Measurements from ENCODE around the gene TGM2. TPM values are rescaled to one million over a fixed set of nuclear protein-coding genes. Genes with fewer than 3 reads are reported as not detected.

The TGM2 gene
- total RNA-seq, 2 donors from 2014 or later, result 0.27 to 0.37 TPM

GRCh38 chr20:38135651-38136420 is 29.2 kb downstream of the TGM2 start:
- WGBS, 2 experiments (ENCODE audit: insufficient coverage in 1 of 2, insufficient read length in 1 of 2), result 92 to 97% methylated on average over 19 to 28 of the region's 28 CpGs
- Histone ChIP-seq H3K27ac (ENCODE audit: low read depth, low read length) (no peak overlapping the region), H3K4me1 (ENCODE audit: control insufficient read depth, insufficient read depth, low read length) (no peaks in the 10 kb centered on the region)

GRCh38 chr20:38135271-38135650 is 29.8 kb downstream of the TGM2 start:
- H3K4me1 Mint-ChIP-seq, result peaks cover 6% of the 10 kb centered on the region
- Histone ChIP-seq H3K9ac (ENCODE audit: extremely low read depth, low read length, poor library complexity, severe bottlenecking) (no peak overlapping the region), H3K9me3 (ENCODE audit: control insufficient read depth, low read length) (no peaks in the 10 kb centered on the region), H3K27ac (ENCODE audit: low read depth, low read length) (no peak overlapping the region), H3K36me3 (ENCODE audit: control insufficient read depth, insufficient read depth, low read length) (no peaks in the 10 kb centered on the region), H3K4me3 (ENCODE audit: low read length) (no peak overlapping the region), H3K27me3 (ENCODE audit: control insufficient read depth, insufficient read depth, low read length, poor library complexity, severe bottlenecking) (no peaks in the 10 kb centered on the region), H3K4me1 (ENCODE audit: control insufficient read depth, insufficient read depth, low read length) (no peaks in the 10 kb centered on the region)
- no peak overlapping the region for H3K27ac Mint-ChIP-seq
- H3K27me3 Mint-ChIP-seq (ENCODE audit: insufficient read depth), result no peaks in the 10 kb centered on the region
- no peak for TF ChIP-seq CTCF (conservative IDR thresholded peaks at IDR 0.05)
- H3K36me3 Mint-ChIP-seq (ENCODE audit: low read depth), result no peaks in the 10 kb centered on the region
- no peaks in the 10 kb centered on the region for H3K9me3 Mint-ChIP-seq
- DNase-seq, result no peak
- no peak overlapping the region for H3K4me3 Mint-ChIP-seq
- WGBS, 2 experiments (ENCODE audit: insufficient coverage in 1 of 2, insufficient read length in 1 of 2), result 93% methylated on average over 7 of the region's 7 CpGs; no CpG with 5 or more reads in 1 of the 2 experiments

More at GRCh38 chr20:38135651-38136420, 29.2 kb downstream of the TGM2 start:
- Mint-ChIP-seq H3K4me1 (peaks cover 6% of the 10 kb centered on the region), H3K36me3 (ENCODE audit: low read depth) (no peaks in the 10 kb centered on the region), H3K4me3 (no peak overlapping the region), H3K27ac (no peak overlapping the region), H3K27me3 (ENCODE audit: insufficient read depth) (no peaks in the 10 kb centered on the region), H3K9me3 (no peaks in the 10 kb centered on the region)
- no peaks in the 10 kb centered on the region for H3K36me3 ChIP-seq (ENCODE audit: control insufficient read depth, insufficient read depth, low read length)
- DNase-seq, result no peak
- no peaks in the 10 kb centered on the region for H3K9me3 ChIP-seq (ENCODE audit: control insufficient read depth, low read length)
- H3K4me3 ChIP-seq (ENCODE audit: low read length), result no peak overlapping the region
- H3K27me3 ChIP-seq (ENCODE audit: control insufficient read depth, insufficient read depth, low read length, poor library complexity, severe bottlenecking), result no peaks in the 10 kb centered on the region
- no peak overlapping the region for H3K9ac ChIP-seq (ENCODE audit: extremely low read depth, low read length, poor library complexity, severe bottlenecking)
- TF ChIP-seq CTCF (conservative IDR thresholded peaks at IDR 0.05), result no peak

GRCh38 chr20:38134427-38135270 is 30.4 kb downstream of the TGM2 start:
- H3K36me3 ChIP-seq (ENCODE audit: control insufficient read depth, insufficient read depth, low read length), result no peaks in the 10 kb centered on the region
- H3K4me3 Mint-ChIP-seq, result no peak overlapping the region
- H3K27ac ChIP-seq (ENCODE audit: low read depth, low read length), result no peak overlapping the region
- no peaks in the 10 kb centered on the region for H3K9me3 Mint-ChIP-seq
- H3K4me1 ChIP-seq (ENCODE audit: control insufficient read depth, insufficient read depth, low read length), result no peaks in the 10 kb centered on the region
- no peaks in the 10 kb centered on the region for H3K9me3 ChIP-seq (ENCODE audit: control insufficient read depth, low read length)
- WGBS, 2 experiments (ENCODE audit: insufficient coverage in 1 of 2, insufficient read length in 1 of 2), result 82 to 87% methylated on average over 7 to 9 of the region's 9 CpGs
- H3K9ac ChIP-seq (ENCODE audit: extremely low read depth, low read length, poor library complexity, severe bottlenecking), result no peak overlapping the region
- no peak overlapping the region for H3K4me3 ChIP-seq (ENCODE audit: low read length)
- H3K27me3 ChIP-seq (ENCODE audit: control insufficient read depth, insufficient read depth, low read length, poor library complexity, severe bottlenecking), result no peaks in the 10 kb centered on the region
- DNase-seq, result no peak
- TF ChIP-seq CTCF (conservative IDR thresholded peaks at IDR 0.05), result no peak
- peaks cover 6% of the 10 kb centered on the region for H3K4me1 Mint-ChIP-seq
- no peaks in the 10 kb centered on the region for H3K27me3 Mint-ChIP-seq (ENCODE audit: insufficient read depth)
- H3K27ac Mint-ChIP-seq, result no peak overlapping the region
- no peaks in the 10 kb centered on the region for H3K36me3 Mint-ChIP-seq (ENCODE audit: low read depth)
